HG02571 (cell line): Measurements from ENCODE around the gene EVC.

Experiments
- ATAC-seq: cut with Tn5 transposase; IDR thresholded peaks from one replicate; pipeline ENCODE4 v1.9.1; 2021; ENCODE audit warnings: mild to moderate bottlenecking, moderate library complexity; ENCODE audit not compliant: unreplicated experiment

The EVC gene

DNA sequence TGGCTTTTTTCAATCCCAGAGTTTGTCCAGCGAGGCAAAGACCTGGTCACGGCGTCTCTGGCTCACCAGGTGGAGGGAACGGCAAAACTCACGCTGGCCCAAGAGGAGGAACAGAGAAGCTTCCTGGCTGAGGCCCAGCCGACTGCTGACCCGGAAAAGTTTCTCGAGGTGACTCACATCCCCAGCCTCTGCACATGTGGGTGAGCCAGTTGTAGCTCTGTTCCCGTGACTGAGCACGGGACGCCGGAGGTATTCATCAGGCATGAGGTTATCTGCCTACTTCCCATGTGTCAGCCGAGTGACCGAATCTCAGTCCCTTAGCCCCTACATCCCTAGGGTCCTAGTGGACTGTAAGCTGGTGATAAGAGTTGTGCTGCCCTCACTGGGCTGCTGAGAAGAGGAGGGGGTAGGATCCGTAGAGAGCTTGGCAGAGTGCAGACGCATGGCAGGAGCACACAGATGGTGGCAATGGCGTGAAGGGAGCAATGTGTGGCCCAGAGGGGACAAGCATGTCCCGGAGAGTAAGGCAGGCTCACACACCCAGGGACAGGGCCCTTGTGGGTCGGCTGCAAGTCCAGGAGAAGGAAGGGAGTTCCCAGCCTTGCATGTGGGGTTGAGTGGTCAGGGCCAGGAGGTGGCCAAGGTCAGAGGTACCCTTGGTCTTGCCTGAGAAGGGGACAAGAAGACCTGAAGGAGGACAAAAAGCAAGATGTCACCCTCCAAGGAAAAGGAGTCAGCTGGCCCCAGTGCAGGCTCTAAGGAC lies 42.9 kb downstream of the EVC start:
- no peak for ATAC-seq

DNA sequence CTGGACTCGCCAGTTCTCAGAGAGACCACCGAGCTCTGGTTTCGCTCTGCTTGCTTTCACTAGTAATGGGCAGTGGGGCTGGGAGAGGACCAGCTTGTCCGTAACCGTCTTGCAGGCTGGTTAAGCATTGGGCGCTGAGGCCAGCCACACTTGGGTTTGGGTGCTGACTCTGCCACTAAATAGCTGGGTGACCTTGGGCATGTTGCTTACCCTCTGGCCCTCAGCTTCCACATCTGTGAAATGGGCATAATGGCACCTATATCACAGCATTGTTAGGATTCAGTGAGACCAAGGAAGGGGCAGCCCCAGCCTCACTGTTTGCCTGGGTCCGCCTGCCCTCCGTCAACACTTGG lies 43.5 kb downstream of the EVC start:
- ATAC-seq: no peak

DNA sequence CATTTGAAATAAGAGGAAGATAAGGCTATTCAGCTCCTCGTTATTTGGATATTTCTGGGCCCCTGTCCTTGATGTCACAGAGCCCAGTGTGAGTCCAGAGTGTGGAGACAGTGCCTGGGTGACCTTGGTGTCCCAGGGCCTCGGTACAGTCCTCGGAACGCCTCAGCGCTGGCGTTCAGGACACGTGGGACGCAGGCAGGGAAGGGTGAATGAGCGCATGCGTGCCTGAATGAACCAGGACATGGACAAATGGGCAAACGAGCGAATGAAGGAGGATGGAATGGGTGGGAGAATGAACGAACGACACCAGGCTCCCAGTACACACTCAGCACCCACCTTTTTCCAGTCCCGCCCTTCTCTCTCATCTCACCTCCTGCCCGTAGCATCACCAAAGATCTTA lies 44.2 kb downstream of the EVC start:
- ATAC-seq: no peak

DNA sequence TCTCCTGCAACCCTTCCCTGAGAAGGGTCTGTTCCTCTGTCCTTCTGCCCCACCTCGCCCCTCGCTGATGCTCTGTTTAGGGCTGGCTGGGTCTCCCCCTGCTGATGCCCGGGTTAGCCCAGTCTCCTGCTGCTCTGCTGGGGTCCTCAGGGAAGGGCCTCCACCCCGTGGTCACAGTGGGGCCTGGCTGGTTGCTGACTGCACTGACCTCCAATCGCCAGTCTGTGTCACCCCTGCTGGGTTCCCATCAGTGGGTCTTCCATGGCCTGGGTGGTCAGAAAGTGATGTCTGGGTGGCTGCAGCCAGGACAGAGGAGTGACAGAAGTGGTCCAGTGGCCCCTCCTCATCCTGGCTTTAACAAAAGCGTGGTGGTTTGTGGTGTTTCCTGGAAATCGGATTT lies 44.7 kb downstream of the EVC start:
- ATAC-seq: no peak

DNA sequence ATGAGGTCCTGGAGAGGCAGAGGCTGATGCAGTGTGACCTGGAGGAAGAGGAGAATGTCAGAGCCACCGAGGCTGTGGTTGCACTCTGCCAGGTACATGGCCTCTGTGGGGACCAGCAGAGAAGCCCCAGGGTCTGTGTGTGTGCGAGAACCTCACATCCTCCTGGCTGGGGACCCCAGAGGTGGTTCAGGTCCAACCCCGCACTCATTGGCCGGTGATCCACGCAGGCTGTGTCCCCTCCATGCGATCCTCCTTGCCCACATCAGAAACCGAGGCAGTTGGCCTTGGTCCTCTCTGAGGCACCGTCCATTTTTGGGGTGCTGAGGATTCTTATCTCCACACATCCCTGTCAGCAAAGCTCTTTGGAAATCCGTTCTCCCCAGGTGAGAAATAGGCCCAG lies 45.3 kb downstream of the EVC start:
- no peak for ATAC-seq

DNA sequence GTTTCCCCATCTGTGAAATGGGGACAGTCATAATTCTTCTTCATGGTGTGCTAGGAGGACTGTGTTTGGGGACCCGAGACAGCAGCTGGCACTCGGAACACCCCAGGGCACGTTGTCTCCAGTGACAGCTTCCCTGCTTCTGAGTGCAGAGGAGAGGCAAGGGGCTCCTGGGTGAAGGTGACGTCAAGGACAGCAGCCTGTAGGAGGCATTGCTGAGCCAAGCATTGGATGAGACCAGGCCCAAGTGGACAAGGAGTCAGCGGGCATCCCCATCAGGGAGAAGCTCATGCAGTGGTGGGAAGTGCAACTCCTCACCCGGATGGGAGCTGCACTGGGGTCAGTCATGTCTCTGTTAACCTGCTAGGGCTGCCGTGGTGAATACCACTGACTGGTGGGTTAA lies 46.1 kb downstream of the EVC start:
- ATAC-seq: no peak

DNA sequence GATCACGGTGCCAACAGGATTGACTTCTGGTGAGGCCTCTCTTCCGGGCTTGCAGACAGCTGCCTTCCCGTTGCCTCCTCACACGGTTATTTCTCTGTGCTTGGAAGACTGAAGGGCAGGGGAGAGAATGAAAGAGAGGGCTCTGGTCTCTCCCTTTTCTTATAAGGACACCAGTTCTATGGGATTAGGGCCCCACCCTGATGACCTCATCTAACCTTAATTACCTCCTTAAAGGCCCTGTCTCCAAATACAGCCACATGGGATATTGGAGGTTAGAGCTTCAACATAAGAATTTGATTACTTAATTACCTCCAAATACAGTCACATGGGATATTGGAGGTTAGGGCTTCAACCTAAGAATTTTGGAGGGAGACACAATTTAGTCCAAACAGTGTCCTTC lies 46.5 kb downstream of the EVC start:
- ATAC-seq: no peak

DNA sequence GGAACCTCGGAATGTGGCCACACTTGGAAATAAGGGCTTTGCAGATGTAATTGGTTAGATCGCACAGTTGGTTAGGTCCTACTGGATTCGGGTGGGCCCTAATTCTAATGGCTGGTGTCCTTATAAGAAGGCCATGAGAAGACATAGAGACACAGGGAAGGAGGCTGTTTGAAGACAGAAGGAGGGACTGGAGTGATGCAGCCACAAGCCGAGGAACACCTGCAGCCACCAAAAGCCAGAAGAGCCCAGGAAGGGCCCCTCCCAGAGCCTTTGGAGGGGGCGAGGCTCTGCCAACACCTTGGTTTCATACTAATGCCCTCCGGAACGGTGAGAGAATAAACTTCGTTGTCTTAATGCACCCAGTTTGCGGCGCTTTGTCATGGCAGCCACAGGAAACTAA lies 47.0 kb downstream of the EVC start:
- ATAC-seq: no peak

DNA sequence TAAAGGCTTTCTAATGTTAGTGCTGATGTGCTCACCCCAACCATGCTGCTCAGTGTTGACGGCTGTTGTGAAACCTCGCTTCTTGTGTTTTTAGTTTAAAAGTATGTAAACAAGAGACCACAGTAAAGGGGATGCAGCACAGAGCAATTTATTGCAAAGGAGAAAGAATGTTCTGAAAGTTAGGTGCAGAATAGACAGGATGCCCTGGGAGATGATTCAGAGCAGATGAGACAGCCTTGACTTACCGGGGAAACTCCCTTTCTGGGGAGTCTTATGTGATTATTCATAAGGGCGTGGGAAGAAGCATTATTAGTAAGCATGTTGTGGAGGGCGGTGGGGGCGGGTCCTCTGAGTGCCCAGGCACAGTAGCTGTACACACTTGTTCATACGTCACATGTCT lies 47.7 kb downstream of the EVC start:
- ATAC-seq: no peak

DNA sequence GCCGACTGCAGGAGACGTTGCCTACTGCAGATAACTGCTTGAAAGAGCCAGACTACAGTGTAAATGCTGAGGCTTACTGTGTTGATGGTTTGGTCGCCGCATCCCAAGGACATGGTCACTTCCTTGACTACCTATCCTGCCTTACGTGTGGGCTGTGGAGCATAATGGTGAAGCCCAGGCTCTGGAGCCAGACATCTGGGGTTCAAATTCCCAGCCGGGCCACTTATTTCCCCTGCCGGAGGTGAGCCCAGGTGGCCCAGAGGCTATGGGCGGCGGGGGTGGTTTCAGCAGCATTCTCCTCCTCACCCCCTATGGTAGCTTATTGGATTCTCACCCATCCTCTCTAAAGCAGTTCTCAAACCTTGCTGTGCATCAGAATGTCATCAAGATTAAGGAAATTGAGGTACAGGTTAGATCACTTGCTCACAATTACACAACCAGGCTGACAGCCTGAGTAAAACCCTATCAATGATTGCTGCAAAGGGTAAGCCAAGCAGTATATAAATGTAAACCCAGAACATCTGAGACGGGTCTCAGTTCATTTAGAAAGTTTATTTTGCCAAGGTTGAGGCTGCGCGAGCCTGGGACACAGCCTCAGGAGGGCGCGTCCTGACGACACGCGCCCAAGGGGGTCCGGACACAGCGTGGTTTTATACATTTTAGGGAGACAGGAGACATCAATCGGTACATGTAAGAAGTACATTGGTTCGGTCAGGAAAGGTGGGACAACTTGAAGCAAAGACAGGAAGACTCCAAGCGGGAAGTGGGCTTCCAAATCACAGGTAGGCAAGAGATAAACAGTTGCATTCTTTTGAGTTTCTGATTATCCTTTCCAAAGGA lies 48.5 kb downstream of the EVC start:
- ATAC-seq: no peak

DNA sequence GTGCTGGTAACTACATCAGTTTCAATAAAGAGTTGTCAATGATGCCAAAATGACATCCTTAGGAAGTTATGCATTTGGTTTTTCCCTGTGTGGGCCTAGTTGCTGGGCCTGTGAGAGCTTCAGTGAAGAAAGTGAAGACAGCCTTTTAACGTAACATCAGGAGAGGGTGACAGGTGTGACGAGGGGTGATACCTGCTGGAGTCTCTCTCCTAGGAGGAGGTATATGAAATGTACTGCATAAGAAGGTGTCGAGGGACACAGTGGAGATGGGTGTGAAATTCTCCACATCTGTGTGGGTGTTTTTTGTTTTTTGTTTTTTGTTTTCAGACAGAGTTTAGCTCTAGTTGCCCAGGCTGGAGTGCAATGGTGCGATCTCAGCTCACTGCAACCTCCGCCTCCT lies 49.2 kb downstream of the EVC start:
- ATAC-seq: no peak

DNA sequence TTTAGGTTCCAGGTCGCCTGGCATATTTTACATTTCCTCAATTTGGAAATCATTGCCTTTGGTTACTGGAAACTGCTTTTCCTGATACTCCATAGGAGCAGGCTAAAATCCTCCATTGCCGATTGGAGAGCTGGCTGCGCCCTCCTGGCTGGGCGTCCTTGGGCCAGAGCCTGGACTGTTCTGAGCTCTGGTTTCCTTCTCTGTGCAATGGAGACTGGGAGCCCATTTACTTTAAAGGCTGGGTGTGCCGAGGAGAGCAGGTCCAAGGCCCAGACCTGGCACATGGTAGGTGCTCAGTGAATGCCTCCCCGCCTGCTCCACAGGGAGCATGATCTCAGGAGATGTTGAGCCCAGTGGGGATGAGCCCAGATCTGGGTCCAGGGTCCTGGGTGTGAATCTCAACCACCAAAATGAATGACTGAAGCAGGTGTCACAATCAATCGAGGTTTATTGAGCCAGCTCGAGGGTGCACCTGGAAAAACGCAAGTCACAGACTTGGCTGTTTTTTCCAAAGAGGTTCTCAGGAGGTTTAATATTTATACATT lies 50.0 kb downstream of the EVC start:
- ATAC-seq: no peak

DNA sequence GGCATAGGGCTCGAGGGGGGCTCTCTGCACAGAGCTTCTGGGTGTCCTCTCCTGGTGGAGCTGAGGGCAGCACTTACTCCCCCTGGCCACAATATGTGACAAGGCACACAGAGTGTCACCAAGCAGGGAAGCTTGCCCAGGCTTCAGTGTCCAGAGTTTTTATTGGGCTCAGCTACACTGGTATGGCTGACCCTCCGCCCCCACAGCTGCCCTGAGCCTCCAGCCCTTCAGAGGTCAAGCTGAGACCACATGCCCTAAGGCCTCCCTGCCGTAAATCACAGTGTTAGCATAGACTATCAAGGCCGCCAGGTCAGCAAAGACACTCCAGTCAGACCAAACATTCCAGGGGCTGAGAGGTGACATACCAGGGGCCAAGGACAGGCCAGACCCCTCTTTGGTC lies 59.0 kb downstream of the EVC start:
- ATAC-seq: no peak

DNA sequence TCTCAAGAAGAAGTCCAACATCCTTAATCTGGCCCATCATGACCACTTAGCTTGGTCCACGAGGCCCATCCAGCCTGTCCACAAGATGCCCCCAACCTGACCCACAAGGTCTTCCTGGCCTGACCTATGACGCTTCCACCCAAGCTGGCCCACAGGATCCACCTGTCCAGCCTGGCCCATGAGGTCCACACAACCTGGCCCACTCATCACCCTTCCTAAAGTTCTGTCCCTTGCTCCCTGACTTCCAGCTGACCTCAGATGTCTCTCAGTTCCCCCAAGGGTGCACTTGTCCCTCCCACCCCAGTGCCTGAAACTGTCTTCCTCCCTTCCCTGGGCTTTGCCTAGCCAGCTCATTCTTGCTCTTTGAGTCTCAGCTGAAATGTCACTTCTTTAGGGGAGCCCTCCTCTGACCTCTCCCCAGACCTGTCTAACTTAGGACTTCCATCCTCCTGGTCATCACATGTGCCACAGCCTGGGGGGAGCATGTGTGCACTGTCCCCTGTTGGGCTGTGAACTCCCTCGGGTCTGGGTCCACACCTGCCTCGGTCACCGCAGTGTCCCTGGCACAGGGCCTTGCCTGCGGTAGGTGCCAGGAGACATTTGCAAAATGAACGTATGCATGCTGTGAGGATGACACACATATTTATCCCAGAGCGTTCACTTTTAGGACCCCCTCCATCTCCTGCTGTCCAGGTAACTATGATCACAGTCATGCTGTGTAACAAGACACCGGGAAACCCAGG lies 61.7 kb downstream of the EVC start:
- no peak for ATAC-seq

DNA sequence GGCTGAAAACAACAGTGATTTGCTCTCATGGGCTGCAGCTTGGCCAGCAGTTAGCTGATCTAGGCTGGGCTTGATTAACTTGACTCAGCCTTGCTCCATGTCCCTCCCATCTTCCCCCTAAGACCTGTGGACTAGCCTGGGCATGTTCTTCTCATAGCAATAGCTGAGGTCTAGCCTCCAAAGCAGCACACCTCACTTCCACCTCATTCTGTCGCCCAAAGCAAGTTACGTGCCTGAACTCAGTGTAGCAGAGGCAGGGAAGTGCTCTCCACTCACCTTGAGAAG lies 62.2 kb downstream of the EVC start:
- ATAC-seq: no peak

DNA sequence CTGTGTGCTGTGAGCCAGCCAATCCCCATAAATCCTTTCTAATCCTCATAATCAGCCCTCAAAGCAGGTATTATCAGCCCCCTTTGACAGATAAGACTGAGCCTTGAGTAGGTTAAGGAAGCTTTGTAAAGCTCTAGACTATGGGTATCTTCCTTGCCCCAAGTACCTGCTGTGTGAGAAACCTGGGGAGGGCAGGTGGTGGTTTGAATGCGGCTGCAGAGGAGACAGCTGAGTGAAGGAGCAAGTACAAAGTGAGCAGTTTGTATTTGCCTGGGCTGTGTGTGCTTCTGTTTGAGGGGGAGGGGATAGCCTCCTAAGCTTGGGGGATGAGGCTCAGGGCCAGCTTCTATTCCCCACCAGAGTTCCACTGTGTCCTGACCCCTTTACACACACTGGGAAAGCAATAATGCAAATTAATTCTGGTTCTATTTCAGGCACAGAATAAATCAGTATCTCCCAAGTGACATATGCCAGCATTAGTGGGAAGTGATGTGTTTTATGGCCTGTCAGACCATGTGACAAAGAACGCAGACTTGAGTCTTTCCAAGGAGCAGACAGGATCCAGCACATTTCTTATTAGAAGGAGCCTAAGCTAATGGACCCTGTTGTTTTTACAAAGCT lies 63.5 kb downstream of the EVC start:
- no peak for ATAC-seq

DNA sequence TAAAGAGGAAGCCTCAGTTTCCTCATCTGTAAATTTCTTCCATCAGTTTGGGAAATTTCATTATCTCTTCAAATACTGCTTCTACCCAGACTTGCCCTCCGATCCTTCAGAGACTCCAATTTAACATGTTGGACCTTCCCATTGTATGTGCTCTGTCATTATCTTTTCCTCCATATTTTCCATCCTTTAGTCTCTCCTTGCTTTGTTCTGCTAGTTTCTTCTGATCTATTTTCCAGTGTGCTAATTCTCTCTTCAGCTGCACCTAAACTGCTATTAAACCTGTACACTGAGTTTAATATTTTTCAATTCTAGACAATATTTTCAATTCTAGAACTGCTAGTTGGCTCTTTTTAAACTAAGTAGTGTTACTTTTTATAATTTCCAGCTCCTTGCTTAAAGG lies 65.5 kb downstream of the EVC start:
- ATAC-seq: no peak

DNA sequence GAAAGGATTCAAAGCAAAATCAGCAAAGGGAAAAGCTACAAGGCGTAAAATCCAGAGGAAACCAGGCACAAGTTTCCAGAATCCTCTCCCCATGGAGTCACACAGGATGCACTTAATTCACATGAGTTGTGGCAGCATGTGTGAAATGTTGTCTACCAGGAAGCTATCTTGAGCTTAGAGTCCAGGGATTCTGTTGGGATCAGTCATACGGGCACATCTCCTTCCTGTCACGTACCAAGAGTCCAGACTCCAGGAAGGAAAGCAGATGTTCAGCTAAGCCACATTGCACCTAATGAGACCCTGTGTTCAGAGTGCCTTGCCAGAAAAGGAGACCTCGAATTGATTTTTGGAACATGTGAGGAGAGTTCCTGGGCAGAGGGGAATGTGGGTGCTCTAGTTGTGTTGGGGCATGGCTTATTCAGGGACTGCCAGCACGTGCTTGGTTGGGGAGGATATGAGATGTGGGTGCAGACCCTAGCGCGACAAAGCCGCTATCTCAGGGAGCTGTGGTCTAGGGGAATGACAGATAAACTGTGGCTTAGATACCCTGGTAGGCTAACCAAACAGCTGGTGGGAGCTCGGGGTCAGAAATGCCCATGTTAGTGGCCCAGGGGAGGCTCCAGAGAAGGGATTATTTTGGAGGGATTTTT lies 70.0 kb downstream of the EVC start:
- no peak for ATAC-seq

DNA sequence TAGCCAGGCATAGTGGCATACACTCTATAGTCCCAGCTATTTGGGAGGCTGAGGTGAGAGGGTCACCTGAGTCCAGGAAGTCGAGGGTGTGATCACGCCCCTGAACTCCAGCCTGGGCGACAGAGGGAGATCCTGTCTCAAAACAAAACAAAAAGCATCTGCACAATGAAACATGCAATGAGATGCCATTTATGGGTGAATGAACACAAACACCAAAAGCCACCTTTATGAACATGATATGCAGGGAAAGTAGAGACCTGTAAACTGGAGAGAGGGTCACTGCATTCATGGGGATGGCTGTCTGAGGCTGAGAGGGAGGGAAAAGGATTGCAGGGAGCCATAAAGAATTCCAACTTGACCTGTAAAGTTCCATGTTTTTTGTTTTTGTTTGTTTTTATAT lies 70.7 kb downstream of the EVC start:
- no peak for ATAC-seq

DNA sequence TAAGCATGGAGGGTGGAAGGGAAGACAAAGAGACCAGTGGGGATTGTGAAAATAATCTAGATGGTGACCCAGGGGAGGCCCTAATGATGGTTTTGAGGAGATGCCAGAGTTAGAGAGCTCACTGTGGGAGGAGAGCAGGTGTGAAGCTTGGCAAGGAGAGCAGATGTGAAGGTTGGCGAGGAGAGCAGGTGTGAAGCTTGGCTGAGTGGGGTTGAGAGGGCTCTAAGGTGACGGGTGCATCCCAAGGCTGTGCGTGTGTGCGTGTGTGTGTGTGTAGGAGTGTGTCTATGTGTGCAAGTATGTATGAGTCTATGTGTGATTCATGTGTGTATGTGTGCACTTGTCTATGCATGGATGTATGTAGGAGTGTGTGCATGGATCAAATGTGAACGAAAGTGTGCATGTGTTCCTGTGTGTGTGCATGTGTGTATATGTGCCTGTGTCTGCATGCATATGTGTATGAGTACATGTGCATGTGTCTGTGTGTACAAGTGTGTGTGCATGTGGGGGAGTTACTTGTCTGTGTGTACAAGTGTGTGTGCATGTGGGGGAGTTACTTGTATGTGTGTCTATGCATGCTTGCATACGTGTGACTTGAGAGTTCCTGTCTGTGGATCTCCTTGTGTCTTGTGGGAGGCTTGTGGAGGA lies 72.0 kb downstream of the EVC start:
- ATAC-seq: no peak
